Trophoblast cell (in vitro differentiated cells and primary cell): ENCODE data around the gene TNFAIP1.

Source experiments
- DNase-seq, 2 donors: peaks; one replicate each; pipeline ENCODE4 v3.0.0-alpha.2; 2016
- H2AFZ ChIP-seq: 2 replicates; pipeline ENCODE4 v1.6.1; 2013; ENCODE audit warnings: low read length, moderate library complexity, mild to moderate bottlenecking; ENCODE audit not compliant: insufficient read depth, poor library complexity
- H2AK5ac ChIP-seq: 2 replicates; pipeline ENCODE4 v1.6.1; 2013; ENCODE audit warnings: mild to moderate bottlenecking, low read length
- H2BK120ac ChIP-seq: 2 replicates; pipeline ENCODE4 v1.6.1; 2013; ENCODE audit warnings: low read length, mild to moderate bottlenecking, moderate library complexity; ENCODE audit not compliant: insufficient read depth, poor library complexity
- H2BK12ac ChIP-seq: 2 replicates; pipeline ENCODE4 v1.6.1; 2013; ENCODE audit warnings: mild to moderate bottlenecking, low read length, moderate library complexity
- H2BK5ac ChIP-seq: 2 replicates; pipeline ENCODE4 v1.6.1; 2013; ENCODE audit warnings: low read length, low read depth, moderate library complexity, mild to moderate bottlenecking; ENCODE audit not compliant: poor library complexity
- H3K14ac ChIP-seq: 2 replicates; pipeline ENCODE4 v1.6.1; 2013; ENCODE audit warnings: mild to moderate bottlenecking, low read length
- H3K18ac ChIP-seq: 2 replicates; pipeline ENCODE4 v1.6.1; 2013; ENCODE audit warnings: mild to moderate bottlenecking, low read length
- H3K23ac ChIP-seq: 2 replicates; pipeline ENCODE4 v1.6.1; 2013; ENCODE audit warnings: low read length
- H3K27ac ChIP-seq: 2 replicates; pipeline ENCODE4 v1.5.1; 2013; ENCODE audit warnings: low read depth, mild to moderate bottlenecking, inconsistent platforms, low read length, moderate library complexity
- H3K27me3 ChIP-seq: 2 replicates; pipeline ENCODE4 v1.6.1; 2013; ENCODE audit warnings: inconsistent platforms, mild to moderate bottlenecking, low read length, moderate library complexity; ENCODE audit not compliant: insufficient read depth
- H3K36me3 ChIP-seq, 2 experiments: 1 replicate in 1 of 2; 2 replicates in 1 of 2; pipeline ENCODE4 v1.6.1; 2013; ENCODE audit warnings: low read length in 2 of 2, mild to moderate bottlenecking in 2 of 2, moderate library complexity in 1 of 2; ENCODE audit not compliant: insufficient read depth in 2 of 2, control insufficient read depth in 1 of 2
- H3K4ac ChIP-seq: 2 replicates; pipeline ENCODE4 v1.6.1; 2013; ENCODE audit warnings: low read depth, mild to moderate bottlenecking, low read length, moderate library complexity
- H3K4me1 ChIP-seq, 2 experiments: 1 replicate in 1 of 2; 2 replicates in 1 of 2; pipeline ENCODE4 v1.6.1; 2013; ENCODE audit warnings: low read length in 2 of 2, mild to moderate bottlenecking in 2 of 2, moderate library complexity in 1 of 2; ENCODE audit not compliant: insufficient read depth in 2 of 2, control insufficient read depth in 1 of 2
- H3K4me2 ChIP-seq: 2 replicates; pipeline ENCODE4 v1.6.1; 2013; ENCODE audit warnings: inconsistent platforms, mild to moderate bottlenecking, low read length, moderate library complexity
- H3K4me3 ChIP-seq: 2 replicates; pipeline ENCODE4 v1.5.1; 2013; ENCODE audit warnings: mild to moderate bottlenecking, low read depth, low read length, inconsistent platforms
- H3K79me1 ChIP-seq: one replicate; pipeline ENCODE4 v1.6.1; 2013; ENCODE audit warnings: low read length
- H3K79me2 ChIP-seq: 2 replicates; pipeline ENCODE4 v1.6.1; 2013; ENCODE audit warnings: low read length, mild to moderate bottlenecking; ENCODE audit not compliant: control insufficient read depth, insufficient read depth, poor library complexity
- H3K9ac ChIP-seq: 2 replicates; pipeline ENCODE4 v1.6.1; 2013; ENCODE audit warnings: mild to moderate bottlenecking, low read length
- H3K9me3 ChIP-seq: 2 replicates; pipeline ENCODE4 v1.6.1; 2013; ENCODE audit warnings: low read depth, mild to moderate bottlenecking, control low read depth, inconsistent platforms, low read length; ENCODE audit not compliant: insufficient read depth
- H4K12ac ChIP-seq: 2 replicates; pipeline ENCODE4 v1.6.1; 2013; ENCODE audit warnings: low read depth, mild to moderate bottlenecking, low read length, moderate library complexity
- H4K8ac ChIP-seq: 2 replicates; pipeline ENCODE4 v1.6.1; 2013; ENCODE audit warnings: low read depth, mild to moderate bottlenecking, low read length, moderate library complexity
- H4K91ac ChIP-seq: one replicate; pipeline ENCODE4 v1.6.1; 2013; ENCODE audit warnings: low read depth, mild to moderate bottlenecking, low read length, moderate library complexity
- WGBS: extraction: QIAGEN DNeasy Blood & Tissue Kit; methylation state at CpG from one replicate; pipeline ENCODE4 v1.1.7; 2013; ENCODE audit warnings: missing lambda C conversion rate; ENCODE audit not compliant: insufficient read length, insufficient coverage; ENCODE audit errors: extremely low coverage; 5-methylcytosine and 5-hydroxymethylcytosine counted together

Gene TNFAIP1

GRCh38 chr17:28392491-28392890 lies 56.9 kb downstream of the TNFAIP1 start:
- no peak overlapping the region for H2BK12ac ChIP-seq
- no peak overlapping the region for H4K8ac ChIP-seq
- no peak overlapping the region for H2BK5ac ChIP-seq
- peaks cover 14 to 16% of the 10 kb centered on the region in 2 experiments for H3K4me1 ChIP-seq
- no peak overlapping the region for H3K4me2 ChIP-seq
- no peak overlapping the region for H3K4me3 ChIP-seq
- H2AFZ ChIP-seq, result no peak overlapping the region
- no peak overlapping the region for H3K18ac ChIP-seq
- no peak for DNase-seq
- peaks cover 3% of the 10 kb centered on the region for H3K79me1 ChIP-seq
- no peak overlapping the region for H4K91ac ChIP-seq
- no CpG with 5 or more reads among the region's 10 CpGs for WGBS
- no peak overlapping the region for H3K23ac ChIP-seq
- no peaks in the 10 kb centered on the region for H3K36me3 ChIP-seq
- H3K27ac ChIP-seq, result no peak overlapping the region
- H3K9ac ChIP-seq, result no peak overlapping the region
- no peaks in the 10 kb centered on the region for H3K9me3 ChIP-seq
- no peaks in the 10 kb centered on the region for H3K79me2 ChIP-seq
- no peak overlapping the region for H2BK120ac ChIP-seq
- no peak overlapping the region for H3K4ac ChIP-seq
- H3K27me3 ChIP-seq, result no peaks in the 10 kb centered on the region
- no peak overlapping the region for H3K14ac ChIP-seq
- H4K12ac ChIP-seq, result no peak overlapping the region
- H2AK5ac ChIP-seq, result no peak overlapping the region

- Histone ChIP-seq H4K91ac (no peak overlapping the region), H3K4me1 (peaks cover 17 to 18% of the 10 kb centered on the region in 2 experiments), H4K12ac (no peak overlapping the region), H2BK120ac (no peak overlapping the region), H3K36me3 (no peaks in the 10 kb centered on the region), H2AK5ac (no peak overlapping the region), H3K14ac (no peak overlapping the region), H2BK12ac (no peak overlapping the region), H3K27ac (no peak overlapping the region), H3K27me3 (no peaks in the 10 kb centered on the region), H3K23ac (no peak overlapping the region), H2AFZ (no peak overlapping the region), H2BK5ac (no peak overlapping the region), H4K8ac (no peak overlapping the region), H3K79me2 (no peaks in the 10 kb centered on the region), H3K4me3 (no peak overlapping the region), H3K79me1 (peaks cover 3% of the 10 kb centered on the region), H3K4ac (no peak overlapping the region), H3K4me2 (no peak overlapping the region), H3K18ac (no peak overlapping the region), H3K9me3 (no peaks in the 10 kb centered on the region), H3K9ac (no peak overlapping the region)
- DNase-seq, result peak in 1 of 2 donors; percentile 49
- WGBS, result no CpG with 5 or more reads among the region's 7 CpGs
Measured at GRCh38 chr17:28394337-28395116, 59.0 kb downstream of the TNFAIP1 start.

- H2AK5ac ChIP-seq, result no peak overlapping the region
- H3K4me3 ChIP-seq, result no peak overlapping the region
- H3K36me3 ChIP-seq, result no peaks in the 10 kb centered on the region
- no peaks in the 10 kb centered on the region for H3K27me3 ChIP-seq
- H3K23ac ChIP-seq, result no peak overlapping the region
- H2BK12ac ChIP-seq, result peak overlapping the region; percentile 6
- H2BK5ac ChIP-seq, result no peak overlapping the region
- H3K9ac ChIP-seq, result no peak overlapping the region
- H3K4me2 ChIP-seq, result no peak overlapping the region
- peaks cover 17 to 18% of the 10 kb centered on the region in 2 experiments for H3K4me1 ChIP-seq
- no peak overlapping the region for H2AFZ ChIP-seq
- DNase-seq, result no peak
- H3K27ac ChIP-seq, result no peak overlapping the region
- no CpG with 5 or more reads among the region's 2 CpGs for WGBS
- no peak overlapping the region for H4K12ac ChIP-seq
- no peaks in the 10 kb centered on the region for H3K79me2 ChIP-seq
- peaks cover 3% of the 10 kb centered on the region for H3K79me1 ChIP-seq
- no peak overlapping the region for H4K8ac ChIP-seq
- H4K91ac ChIP-seq, result no peak overlapping the region
- no peak overlapping the region for H3K18ac ChIP-seq
- H3K14ac ChIP-seq, result no peak overlapping the region
- H2BK120ac ChIP-seq, result no peak overlapping the region
- H3K9me3 ChIP-seq, result no peaks in the 10 kb centered on the region
- no peak overlapping the region for H3K4ac ChIP-seq
Measured at GRCh38 chr17:28395426-28395825, 59.9 kb downstream of the TNFAIP1 start.

- no peak overlapping the region for H4K91ac ChIP-seq
- no peaks in the 10 kb centered on the region for H3K79me2 ChIP-seq
- no peak overlapping the region for H3K18ac ChIP-seq
- no peak overlapping the region for H2BK12ac ChIP-seq
- no peak overlapping the region for H2AFZ ChIP-seq
- no peak overlapping the region for H2BK120ac ChIP-seq
- no peak overlapping the region for H2BK5ac ChIP-seq
- H3K4me2 ChIP-seq, result no peak overlapping the region
- H3K4me1 ChIP-seq, result peaks cover 17 to 18% of the 10 kb centered on the region in 2 experiments
- no peaks in the 10 kb centered on the region for H3K27me3 ChIP-seq
- no peak overlapping the region for H3K27ac ChIP-seq
- no peak overlapping the region for H3K23ac ChIP-seq
- no peak overlapping the region for H3K4ac ChIP-seq
- whole genome bisulfite sequencing, result no CpG with 5 or more reads among the region's 6 CpGs
- H2AK5ac ChIP-seq, result no peak overlapping the region
- no peak overlapping the region for H4K8ac ChIP-seq
- no peaks in the 10 kb centered on the region for H3K9me3 ChIP-seq
- no peaks in the 10 kb centered on the region for H3K36me3 ChIP-seq
- H3K79me1 ChIP-seq, result peaks cover 3% of the 10 kb centered on the region
- peak overlapping the region; percentile 26 for H3K14ac ChIP-seq
- H4K12ac ChIP-seq, result no peak overlapping the region
- no peak for DNase-seq
- no peak overlapping the region for H3K4me3 ChIP-seq
- no peak overlapping the region for H3K9ac ChIP-seq
Measured at GRCh38 chr17:28395968-28396367, 60.4 kb downstream of the TNFAIP1 start.
